Esophagus squamous epithelium (tissue), 5 donors: Measurements from ENCODE around the gene PLEKHA7. TPM values are rescaled to one million over a fixed set of nuclear protein-coding genes. Genes with fewer than 3 reads are reported as not detected.

ENCODE experiments used
- DNase-seq: peaks from one replicate; lab custom pipeline; 2025; lab: John Stamatoyannopoulos, UW
- H3K27ac ChIP-seq, 4 donors: fragments of 200-600 bp; sonication (generic); one replicate each; pipeline ENCODE4 v1.5.1; 2016 to 2019; ENCODE audit warnings: mild to moderate bottlenecking in 1 of 4
- H3K27me3 ChIP-seq, 4 donors: fragments of 200-600 bp; sonication (generic); 1 replicate in 3 of 4; 2 replicates in 1 of 4; pipeline versions ENCODE4 v1.5.1 to v1.6.0; 2017 to 2021; ENCODE audit warnings: antibody characterized with exemption in 1 of 4
- H3K36me3 ChIP-seq, 3 donors: fragments of 200-600 bp; sonication (generic); one replicate each; pipeline ENCODE4 v1.5.1; 2016 to 2019
- H3K4me1 ChIP-seq, 3 donors: fragments of 200-600 bp; sonication (generic); one replicate each; pipeline ENCODE4 v1.5.1; 2017 to 2019
- H3K4me3 ChIP-seq, 4 donors: fragments of 200-600 bp; sonication (generic); 1 replicate in 3 of 4; 2 replicates in 1 of 4; pipeline ENCODE4 v1.5.1; 2016 to 2019; ENCODE audit warnings: mild to moderate bottlenecking in 2 of 4, moderate library complexity in 1 of 4
- H3K9me3 ChIP-seq, 3 donors: fragments of 200-600 bp; sonication (generic); one replicate each; pipeline ENCODE4 v1.5.1; 2016 to 2019
- POLR2A ChIP-seq, 4 donors: fragments of 450-650 bp; IDR thresholded peaks; one replicate each; pipeline ENCODE4 v1.6.1; 2017; ENCODE audit warnings: antibody characterized with exemption in 4 of 4, mild to moderate bottlenecking in 4 of 4, moderate library complexity in 3 of 4
- WGBS, 2 donors: methylation state at CpG; one replicate each; pipeline ENCODE4 v1.1.5; 2018; 5-methylcytosine and 5-hydroxymethylcytosine counted together
- intact Hi-C: fragments of 100-400 bp; cut with DNase I; formaldehyde crosslinking; loops from one replicate; pipeline ENCODE4 v1.15.0; 2022
- total RNA-seq, 4 donors: library from RNA; depleted of rRNA; stranded (reverse); fragments of >200 nt; gene quantifications; one replicate each; pipeline ENCODE4 v1.1.0, GENCODE V29; 2016
- TF ChIP-seq, protein P1 (sequence below), 6 experiments: fragments of 450-650 bp in 4 of 6; fragments of 200-600 bp in 2 of 6; sonication (generic) in 2 of 6; IDR thresholded peaks; one replicate each; pipeline ENCODE4 v1.5.1; 2016 to 2019; ENCODE audit warnings: antibody characterized with exemption in 6 of 6, mild to moderate bottlenecking in 4 of 6, moderate library complexity in 4 of 6
- donor health status: DM: yes; HTN: yes; CAD: no.

PLEKHA7 gene
- total RNA-seq, 4 donors from 2014 or later = 49.8 to 129 (median 59.3) TPM

DNA sequence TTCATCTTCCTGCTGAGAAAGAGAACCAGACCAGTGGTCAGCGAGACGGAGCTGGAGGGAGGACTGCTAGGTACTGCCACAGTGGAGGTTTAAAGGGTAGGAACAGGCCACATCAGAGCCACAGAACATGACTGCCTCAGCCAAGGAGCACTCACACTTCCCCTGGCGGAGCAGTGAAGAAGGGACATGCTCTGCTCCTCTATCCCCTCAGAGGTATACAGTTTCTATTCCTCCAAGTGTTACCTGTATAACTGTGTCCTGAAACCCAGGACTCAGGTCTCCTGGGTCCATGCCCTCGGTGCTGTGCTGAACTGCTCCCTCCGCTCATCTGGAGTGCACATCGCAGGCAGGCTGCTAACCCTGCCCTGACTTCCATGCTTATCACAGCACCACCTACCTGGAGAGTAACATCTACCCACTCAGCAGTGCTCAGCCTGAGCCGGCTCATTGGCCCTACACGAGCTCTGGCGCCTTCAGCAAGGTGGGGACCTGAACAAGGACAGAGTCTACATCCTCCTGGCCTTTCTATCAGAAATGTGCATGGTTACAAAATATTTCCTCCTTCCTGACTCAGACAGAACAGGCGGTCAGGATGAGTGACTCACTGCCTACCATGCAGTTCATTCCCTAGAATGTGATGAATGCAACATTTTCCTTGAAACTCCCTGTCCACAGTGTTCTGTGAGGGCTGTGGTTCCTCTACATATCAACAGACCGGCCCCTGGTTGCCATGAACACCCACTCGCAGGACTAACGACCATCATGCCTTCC lies 222.8 kb downstream of the PLEKHA7 start:
- intact Hi-C loops = loop anchor here (10.0 kb wide), 1 partner anchor 143 kb away; no protein-coding TSS in a partner anchor
- TF ChIP-seq, protein P1, sequence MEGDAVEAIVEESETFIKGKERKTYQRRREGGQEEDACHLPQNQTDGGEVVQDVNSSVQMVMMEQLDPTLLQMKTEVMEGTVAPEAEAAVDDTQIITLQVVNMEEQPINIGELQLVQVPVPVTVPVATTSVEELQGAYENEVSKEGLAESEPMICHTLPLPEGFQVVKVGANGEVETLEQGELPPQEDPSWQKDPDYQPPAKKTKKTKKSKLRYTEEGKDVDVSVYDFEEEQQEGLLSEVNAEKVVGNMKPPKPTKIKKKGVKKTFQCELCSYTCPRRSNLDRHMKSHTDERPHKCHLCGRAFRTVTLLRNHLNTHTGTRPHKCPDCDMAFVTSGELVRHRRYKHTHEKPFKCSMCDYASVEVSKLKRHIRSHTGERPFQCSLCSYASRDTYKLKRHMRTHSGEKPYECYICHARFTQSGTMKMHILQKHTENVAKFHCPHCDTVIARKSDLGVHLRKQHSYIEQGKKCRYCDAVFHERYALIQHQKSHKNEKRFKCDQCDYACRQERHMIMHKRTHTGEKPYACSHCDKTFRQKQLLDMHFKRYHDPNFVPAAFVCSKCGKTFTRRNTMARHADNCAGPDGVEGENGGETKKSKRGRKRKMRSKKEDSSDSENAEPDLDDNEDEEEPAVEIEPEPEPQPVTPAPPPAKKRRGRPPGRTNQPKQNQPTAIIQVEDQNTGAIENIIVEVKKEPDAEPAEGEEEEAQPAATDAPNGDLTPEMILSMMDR (IDR thresholded peaks at IDR 0.05) = no peak
- no peak for TF ChIP-seq POLR2A (IDR thresholded peaks at IDR 0.05)
- Histone ChIP-seq H3K36me3 (peaks cover 0 to 67% (median 4%) of the 10 kb centered on the region in 3 donors), H3K27ac (peak overlapping the region; percentile 16 to 81 (median 50)), H3K9me3 (no peaks in the 10 kb centered on the region), H3K4me1 (peaks cover 9 to 67% (median 36%) of the 10 kb centered on the region in 3 donors), H3K4me3 (no peak overlapping the region), H3K27me3 (no peaks in the 10 kb centered on the region)
- no peak for DNase-seq
- WGBS, 2 donors = 45 to 56% methylated on average over 6 to 11 of the region's 13 CpGs

DNA sequence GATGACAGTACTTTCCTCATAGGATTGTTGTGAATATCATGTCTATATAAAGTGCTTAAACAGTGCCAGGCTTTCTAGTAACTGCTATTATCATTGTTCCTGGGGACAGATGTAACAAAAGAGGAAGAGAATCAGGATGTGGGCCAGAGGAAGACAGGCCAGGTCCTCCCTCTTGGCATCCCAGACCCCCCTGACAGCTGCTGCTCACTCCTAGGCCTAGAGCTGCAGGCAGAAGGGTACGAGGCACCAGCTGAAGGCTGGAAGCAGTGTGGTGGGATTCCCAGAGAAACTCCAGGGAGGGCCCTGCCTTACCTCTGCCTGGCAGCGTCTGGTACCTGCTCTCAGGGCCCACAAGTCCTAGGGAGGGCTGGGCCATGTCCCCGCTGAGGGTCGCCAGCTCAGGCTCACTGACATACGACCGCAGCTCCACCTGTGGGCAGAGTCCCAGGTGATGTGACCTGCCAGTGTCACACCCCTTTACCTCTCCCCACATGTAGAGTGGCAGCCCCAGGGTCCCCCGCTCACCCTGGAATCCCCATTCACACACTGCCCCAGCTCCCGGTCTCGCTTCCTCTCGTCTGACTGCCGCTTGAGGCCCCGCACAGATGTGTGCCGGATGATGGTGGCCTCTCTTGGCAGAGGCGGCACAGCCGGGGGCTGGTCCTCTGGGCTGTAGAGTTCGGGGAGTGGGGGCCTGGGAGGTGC lies 223.6 kb downstream of the PLEKHA7 start:
- TF ChIP-seq, protein P1 (IDR thresholded peaks at IDR 0.05) = no peak
- TF ChIP-seq POLR2A (IDR thresholded peaks at IDR 0.05) = no peak
- Histone ChIP-seq H3K36me3 (peaks cover 0 to 67% (median 4%) of the 10 kb centered on the region in 3 donors), H3K27me3 (no peaks in the 10 kb centered on the region), H3K9me3 (no peaks in the 10 kb centered on the region), H3K27ac (peak overlapping the region; percentile 16 to 81 (median 50)), H3K4me1 (peaks cover 9 to 73% (median 39%) of the 10 kb centered on the region in 3 donors), H3K4me3 (no peak overlapping the region)
- intact Hi-C loops = loop anchor here (10.0 kb wide), 1 partner anchor 144 kb away; no protein-coding TSS in a partner anchor
- 86 to 87% methylated on average over 3 to 11 of the region's 16 CpGs for WGBS, 2 donors
- no peak for DNase-seq

DNA sequence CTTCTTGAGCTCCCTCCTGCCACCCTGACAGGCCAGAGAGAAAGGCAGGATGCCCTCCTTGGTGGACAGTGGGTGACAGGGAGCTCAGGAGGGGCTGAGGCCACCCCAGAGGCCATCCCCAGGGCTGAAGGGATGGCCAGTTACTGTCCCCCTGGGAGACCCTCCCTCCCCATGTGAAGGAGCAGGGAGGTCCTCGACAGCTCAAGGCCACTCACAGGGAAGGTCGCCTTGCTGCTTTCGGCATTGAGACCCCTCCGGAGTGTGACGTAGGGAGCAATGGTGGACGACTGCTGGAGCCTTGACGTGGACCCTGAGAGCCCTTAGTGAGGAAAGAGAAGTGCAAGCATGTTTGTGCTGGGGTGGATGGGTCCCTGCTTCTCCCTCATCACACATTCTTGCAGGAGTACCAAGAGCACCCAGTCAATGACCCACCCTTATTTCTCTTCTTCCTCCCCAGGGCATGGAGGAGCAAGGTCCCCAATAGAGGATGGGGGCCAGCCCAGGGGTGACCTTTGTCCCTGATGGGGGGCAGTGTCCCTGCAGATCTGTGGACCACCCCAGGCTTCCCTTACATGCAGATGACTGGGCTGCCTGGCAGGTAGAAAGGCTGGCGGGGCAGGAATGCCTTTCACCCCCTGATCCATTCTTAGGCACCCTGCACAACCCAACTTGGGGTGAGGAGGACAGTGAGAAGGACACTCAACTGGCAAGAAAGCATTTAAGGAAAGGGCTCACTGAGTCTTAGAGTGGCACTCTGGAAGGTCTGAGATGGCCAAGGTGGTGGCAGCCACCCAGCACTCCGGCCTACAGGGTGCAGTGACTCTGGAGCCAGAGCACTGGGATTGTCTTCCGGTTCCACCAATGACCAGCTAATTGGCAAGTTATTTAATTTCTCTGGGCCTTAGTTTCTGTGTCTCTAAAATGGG lies 224.4 kb downstream of the PLEKHA7 start:
- Histone ChIP-seq H3K27me3 (no peaks in the 10 kb centered on the region), H3K36me3 (peaks cover 0 to 64% (median 4%) of the 10 kb centered on the region in 3 donors), H3K4me1 (peaks cover 9 to 82% (median 39%) of the 10 kb centered on the region in 3 donors), H3K4me3 (no peak overlapping the region), H3K27ac (no peak overlapping the region), H3K9me3 (no peaks in the 10 kb centered on the region)
- 94 to 96% methylated on average over 8 of the region's 10 CpGs for WGBS, 2 donors
- no peak for DNase-seq
- TF ChIP-seq POLR2A (IDR thresholded peaks at IDR 0.05) = no peak
- TF ChIP-seq, protein P1 (IDR thresholded peaks at IDR 0.05) = no peak
- intact Hi-C loops = loop anchor here (5.0 to 10.0 kb wide), 2 partner anchors 92 to 145 kb away; no protein-coding TSS in a partner anchor

DNA sequence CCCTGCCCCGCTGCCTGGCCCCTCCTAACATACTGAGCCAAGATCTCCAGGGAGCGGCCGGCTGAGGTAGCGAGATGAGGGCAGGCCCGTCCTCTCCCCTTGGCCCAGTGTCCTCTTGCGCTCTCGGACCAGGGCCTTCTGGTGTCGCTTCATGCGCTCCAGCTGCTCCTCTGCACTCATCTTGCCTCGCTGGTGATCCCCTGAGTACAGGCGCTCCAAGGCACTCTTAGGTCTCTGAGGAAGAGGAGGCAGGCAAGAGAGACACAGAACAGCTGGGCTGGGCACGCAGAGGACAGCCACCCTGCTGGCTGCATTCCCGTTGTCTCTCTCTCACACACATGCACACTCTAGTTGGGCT lies 225.2 kb downstream of the PLEKHA7 start:
- 87 to 89% methylated on average over 5 to 9 of the region's 13 CpGs for WGBS, 2 donors
- intact Hi-C loops = loop anchor here (5.0 kb wide), 1 partner anchor 93 kb away; no protein-coding TSS in a partner anchor
- Histone ChIP-seq H3K4me1 (peaks cover 9 to 88% (median 39%) of the 10 kb centered on the region in 3 donors), H3K9me3 (no peaks in the 10 kb centered on the region), H3K27ac (peak overlapping the region in 2 of 4 donors; percentile 14 to 38), H3K27me3 (no peaks in the 10 kb centered on the region), H3K36me3 (peaks cover 0 to 56% (median 4%) of the 10 kb centered on the region in 3 donors), H3K4me3 (no peak overlapping the region)
- no peak for DNase-seq
- no peak for TF ChIP-seq POLR2A (IDR thresholded peaks at IDR 0.05)
- TF ChIP-seq, protein P1 (IDR thresholded peaks at IDR 0.05) = no peak
